ENCODE results near the gene CTIF.
"Not testable (repeated sequence)": the region's sequence is repeated elsewhere in the genome, so short reads cannot be mapped to it uniquely, and the experiment has no call there.

The CTIF gene

GRCh38 chr18:48538531-48539405 lies at the start of gene CTIF:
CTIF (plus strand) TSS chr18:48539031; CDS start chr18:48619566, 80,535 bp downstream.
- peak; percentile 83 for DNase-seq

- no peak for DNase-seq
Observed at GRCh38 chr18:48490641-48491293, 48.1 kb upstream of the CTIF start.

GRCh38 chr18:48492880-48493279 lies 46.0 kb upstream of the CTIF start:
- no peak for DNase-seq

- DNase-seq: no peak
Observed at GRCh38 chr18:48493434-48494230, 45.2 kb upstream of the CTIF start.

- no peak for DNase-seq
Observed at GRCh38 chr18:48497863-48498262, 41.0 kb upstream of the CTIF start.

- no peak for DNase-seq
Observed at GRCh38 chr18:48500517-48500916, 38.3 kb upstream of the CTIF start.

GRCh38 chr18:48502906-48503305 lies 35.9 kb upstream of the CTIF start:
- no peak for DNase-seq

- DNase-seq: no peak
Observed at GRCh38 chr18:48504819-48505218, 34.0 kb upstream of the CTIF start.

- not testable (repeated sequence) for DNase-seq
Observed at GRCh38 chr18:48506983-48507568, 31.8 kb upstream of the CTIF start.

GRCh38 chr18:48512498-48512897 lies 26.3 kb upstream of the CTIF start:
- DNase-seq: not testable (repeated sequence)

GRCh38 chr18:48514786-48515185 lies 24.0 kb upstream of the CTIF start:
- no peak for DNase-seq

- DNase-seq: no peak
Observed at GRCh38 chr18:48517048-48517447, 21.8 kb upstream of the CTIF start.

- DNase-seq: no peak
Observed at GRCh38 chr18:48519431-48520100, 19.3 kb upstream of the CTIF start.

GRCh38 chr18:48521723-48522122 lies 17.1 kb upstream of the CTIF start:
- DNase-seq: no peak

GRCh38 chr18:48525671-48526070 lies 13.2 kb upstream of the CTIF start:
- DNase-seq: no peak

- DNase-seq: no peak
Observed at GRCh38 chr18:48527461-48527860, 11.4 kb upstream of the CTIF start.

GRCh38 chr18:48528861-48529260 lies 10.0 kb upstream of the CTIF start:
- DNase-seq: no peak

GRCh38 chr18:48529796-48530195 lies 9.0 kb upstream of the CTIF start:
- DNase-seq: no peak

GRCh38 chr18:48530399-48531081 lies 8.3 kb upstream of the CTIF start:
- DNase-seq: no peak

- DNase-seq: no peak
Observed at GRCh38 chr18:48531082-48531403, 7.8 kb upstream of the CTIF start.

- no peak for DNase-seq
Observed at GRCh38 chr18:48531908-48532307, 6.9 kb upstream of the CTIF start.

All from NCI-H1436 treated with DMSO at 0.1 percent for 48 hours (cell line).